HepG2 (cell line): ENCODE results near the gene TOMM6. TPM values are rescaled to one million over a fixed set of nuclear protein-coding genes. Genes with fewer than 3 reads are reported as not detected.

ENCODE experiments used
- CSRNP1 ChIP-seq: sonication (generic); formaldehyde crosslinking; IDR thresholded peaks from 2 replicates; pipeline ENCODE4 v1.8.1; 2023; ENCODE audit warnings: mild to moderate bottlenecking, missing genetic modification reagents
- KDM3A ChIP-seq: IDR thresholded peaks from 2 replicates; pipeline ENCODE4 v1.6.1; 2018; ENCODE audit warnings: low read depth, missing compliant biosample characterization
- MTERF4 ChIP-seq: sonication (generic); formaldehyde crosslinking; IDR thresholded peaks from 2 replicates; pipeline ENCODE4 v1.8.0; 2023; ENCODE audit warnings: mild to moderate bottlenecking, missing genetic modification reagents
- NR2C2 ChIP-seq: sonication (generic); formaldehyde crosslinking; IDR thresholded peaks from 2 replicates; pipeline ENCODE4 v1.4.0; 2020; ENCODE audit warnings: missing genetic modification reagents, mild to moderate bottlenecking, moderate library complexity, borderline replicate concordance
- THAP9 ChIP-seq: sonication (generic); formaldehyde crosslinking; IDR thresholded peaks from 2 replicates; pipeline ENCODE4; 2020; ENCODE audit warnings: missing genetic modification reagents, mild to moderate bottlenecking, borderline replicate concordance
- UBTF ChIP-seq: sonication (generic); formaldehyde crosslinking; IDR thresholded peaks from 2 replicates; pipeline ENCODE4 v1.4.0; 2020; ENCODE audit warnings: mild to moderate bottlenecking, missing genetic modification reagents
- polyA plus RNA-seq, 8 experiments: library from polyadenylated mRNA; depleted of rRNA in 3 of 8; stranded (reverse) in 7 of 8; unstranded in 1 of 8; fragments of >200 nt; fragmentation: Illumina TruSeq in 4 of 8; extraction: Trizol in 4 of 8; gene quantifications; 2 replicates each; pipeline versions ENCODE4 v1.2.1 to v1.2.3, GENCODE V29; 2011 to 2016; ENCODE audit warnings: low read depth in 4 of 8, missing spikeins in 1 of 8, mixed read lengths in 1 of 8; ENCODE audit not compliant: insufficient read depth in 1 of 8
- total RNA-seq, 5 experiments: library from RNA; depleted of rRNA; stranded (reverse); fragments of >200 nt; fragmentation: Illumina TruSeq; extraction: Trizol; gene quantifications; 2 replicates each; pipeline ENCODE4 v1.2.3, GENCODE V29; 2016; ENCODE audit warnings: low read depth in 1 of 5

The TOMM6 gene
- total and polyA plus RNA-seq, 2 of the 13 experiments (the other 11 are each of a cell fraction or from before 2014, with no cell fraction given) = 320 to 321 TPM

- no peak for TF ChIP-seq CSRNP1
- 0 out of 2 replicates have a peak, but pooled peaks have one; percentile 11 for TF ChIP-seq UBTF (CRISPR knock-in tag)
- TF ChIP-seq KDM3A (CRISPR knock-in tag) = 0 out of 2 replicates have a peak, but pooled peaks have one; percentile 3
- 0 out of 2 replicates have a peak, but pooled peaks have one; percentile 17 for TF ChIP-seq MTERF4 (CRISPR knock-in tag)
- TF ChIP-seq THAP9 (CRISPR knock-in tag) = 0 out of 2 replicates have a peak, but pooled peaks have one; percentile 28
- TF ChIP-seq NR2C2 = 0 out of 2 replicates have a peak, but pooled peaks have one; percentile 6
These were observed 46.9 kb upstream of the TOMM6 start (continued) for GRCh38 chr6:41740366-41741162.
